GM21367 (cell line): ENCODE data around the gene VPS51.
"Not testable (repeated sequence)": the region's sequence is repeated elsewhere in the genome, so short reads cannot be mapped to it uniquely, and the experiment has no call there.

ENCODE experiments used
- ATAC-seq: cut with Tn5 transposase; IDR thresholded peaks from one replicate; pipeline ENCODE4 v1.9.1; 2021; ENCODE audit not compliant: unreplicated experiment

Gene VPS51

GRCh38 chr11:65118097-65118837 is 22.3 kb downstream of the VPS51 start:
- ATAC-seq: no peak

DNA sequence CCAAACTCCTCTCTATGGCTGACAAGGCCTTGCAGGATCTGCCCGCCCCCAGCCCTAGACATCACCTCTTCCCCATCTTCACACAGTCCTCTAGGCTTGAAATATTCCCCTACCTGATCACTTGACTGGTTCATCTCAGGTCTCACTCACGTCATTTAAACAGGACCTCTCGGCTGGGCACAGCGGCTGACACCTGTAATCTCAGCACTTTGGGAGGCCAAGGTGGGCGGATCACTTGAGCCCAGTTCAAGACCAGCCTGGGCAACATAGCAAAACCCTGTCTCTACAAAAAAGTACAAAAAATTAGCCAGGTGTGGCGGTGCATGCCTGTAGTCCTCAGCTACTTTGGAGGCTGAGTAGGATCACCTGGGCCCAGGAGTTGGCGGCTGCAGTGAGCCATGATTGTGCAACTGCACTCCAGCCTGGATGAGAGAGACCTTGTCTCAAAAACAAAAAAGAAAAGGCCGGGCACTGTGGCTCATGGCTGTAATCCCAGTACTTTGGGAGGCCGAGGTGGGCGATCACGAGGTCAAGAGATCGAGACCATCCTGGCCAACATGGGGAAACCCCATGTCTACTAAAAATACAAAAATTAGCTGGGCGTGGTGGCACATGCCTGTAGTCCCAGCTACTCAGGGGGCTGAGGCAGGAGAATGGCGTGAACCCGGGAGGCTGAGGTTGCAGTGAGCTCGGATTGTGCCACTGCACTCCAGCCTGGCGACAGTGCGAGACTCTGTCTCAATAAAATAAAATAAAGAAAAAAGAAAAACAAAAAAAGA is 23.1 kb downstream of the VPS51 start:
- not testable (repeated sequence) for ATAC-seq

- ATAC-seq: no peak
These were observed 23.6 kb downstream of the VPS51 start for GRCh38 chr11:65119670-65119995.

- ATAC-seq: no peak
These were observed 24.8 kb downstream of the VPS51 start for GRCh38 chr11:65120831-65121230.

DNA sequence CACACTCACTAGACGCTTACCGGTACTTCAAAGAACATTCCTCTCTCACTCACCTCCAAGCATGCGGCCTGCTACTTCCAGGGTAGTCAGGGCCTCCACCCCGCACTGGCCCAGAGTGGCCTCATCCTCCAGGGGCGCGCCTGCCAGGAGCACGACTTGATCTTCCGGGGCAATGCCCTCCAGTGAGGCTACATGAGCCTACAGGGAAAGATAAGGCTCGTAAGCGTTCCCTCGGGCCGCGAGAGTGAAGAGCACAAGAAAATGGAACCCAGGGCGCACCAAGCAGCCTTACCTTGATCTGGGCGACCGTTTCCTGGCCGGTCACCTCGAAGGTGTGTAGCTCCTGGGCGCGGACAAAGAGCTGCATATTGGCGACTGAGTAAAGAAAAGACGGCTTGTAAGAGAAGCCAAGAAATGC is 25.4 kb downstream of the VPS51 start:
- no peak for ATAC-seq

DNA sequence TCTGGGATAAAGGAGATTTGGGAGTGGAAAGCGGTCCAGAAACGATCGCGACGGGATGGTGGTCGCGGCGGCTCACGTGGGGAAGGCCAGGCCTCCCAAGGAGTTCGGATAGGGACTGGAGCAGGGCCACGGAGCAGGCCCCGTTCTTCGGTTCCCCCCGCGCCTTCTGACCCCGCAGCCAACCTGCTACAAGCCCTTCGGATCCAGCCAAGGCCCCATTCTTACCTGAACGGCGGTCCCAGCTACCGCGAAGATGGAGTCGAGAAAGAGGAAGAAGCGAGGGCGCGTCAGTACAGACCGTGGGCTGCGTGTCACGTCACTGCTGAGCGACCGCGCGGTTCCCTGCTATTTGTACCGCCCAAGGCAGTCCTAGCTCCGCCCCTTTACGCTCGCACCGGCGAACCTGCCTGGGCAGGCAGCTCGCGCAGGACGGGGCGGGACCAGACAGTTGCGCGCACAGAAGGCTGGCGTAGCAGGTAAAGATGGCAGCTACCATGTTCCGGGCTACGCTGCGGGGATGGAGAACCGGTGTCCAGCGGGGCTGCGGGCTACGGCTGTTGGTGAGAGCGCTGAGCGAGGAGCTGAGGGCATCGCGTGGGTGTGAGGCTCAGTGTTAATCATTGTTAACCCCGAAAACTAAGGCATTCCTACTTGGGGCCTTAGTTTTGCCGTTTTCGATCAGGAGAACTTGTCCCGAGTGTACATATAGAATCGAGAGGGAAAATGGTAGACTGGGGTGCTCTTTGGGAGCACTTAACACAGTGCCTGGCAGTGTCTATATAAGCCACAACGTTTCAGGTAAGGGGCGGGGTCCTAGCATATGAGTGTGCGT is 26.1 kb downstream of the VPS51 start, which contains the start of the genes FAU and MRPL49:
Gene FAU (minus strand): TSS at position 270 of the 832 bp plus-strand sequence. CDS start 321 bp downstream, outside the sequence.
Gene MRPL49 (plus strand): TSS at position 457 of the 832 bp plus-strand sequence. CDS start 26 bp downstream, at position 483.
- peak; percentile 48 for ATAC-seq

GRCh38 chr11:65124480-65125196 is 28.6 kb downstream of the VPS51 start:
- no peak for ATAC-seq

DNA sequence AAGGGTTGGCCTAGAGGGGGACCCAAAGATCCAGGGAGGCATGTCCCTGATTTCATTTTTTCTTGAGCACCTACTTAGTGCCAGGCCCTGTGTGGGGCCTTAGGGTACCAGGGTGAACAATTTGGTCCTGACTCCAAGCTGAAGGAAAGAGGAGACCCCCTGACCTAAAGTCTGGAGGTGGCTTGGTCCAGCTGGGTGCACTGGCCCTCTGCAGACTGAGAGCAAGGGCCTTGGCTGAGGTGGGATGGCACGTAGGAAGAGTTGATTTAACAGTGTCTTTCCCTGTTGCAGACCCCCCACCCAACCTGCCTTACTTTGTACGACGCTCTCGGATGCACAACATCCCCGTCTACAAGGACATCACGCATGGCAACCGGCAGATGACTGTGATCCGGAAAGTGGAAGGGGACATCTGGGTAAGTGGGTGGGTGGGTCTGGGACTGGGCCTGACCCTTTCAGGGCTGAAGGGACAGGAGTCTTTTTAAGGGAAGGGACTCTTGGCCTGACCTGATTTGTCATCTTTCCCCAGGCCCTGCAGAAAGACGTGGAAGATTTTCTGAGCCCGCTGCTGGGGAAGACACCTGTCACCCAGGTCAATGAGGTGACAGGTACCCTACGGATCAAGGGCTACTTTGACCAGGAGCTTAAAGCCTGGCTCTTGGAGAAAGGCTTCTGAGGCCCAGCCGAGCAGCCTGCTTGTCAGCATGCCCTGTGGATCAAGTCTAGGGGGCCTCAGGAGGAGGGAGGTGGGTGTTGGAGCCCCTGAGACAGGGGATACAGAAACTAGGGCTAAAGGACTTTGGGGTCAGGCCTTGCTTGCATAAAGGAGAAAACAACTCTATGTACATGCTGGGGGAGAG is 29.4 kb downstream of the VPS51 start:
- no peak for ATAC-seq

GRCh38 chr11:65126624-65127274 is 30.7 kb downstream of the VPS51 start:
- no peak for ATAC-seq

DNA sequence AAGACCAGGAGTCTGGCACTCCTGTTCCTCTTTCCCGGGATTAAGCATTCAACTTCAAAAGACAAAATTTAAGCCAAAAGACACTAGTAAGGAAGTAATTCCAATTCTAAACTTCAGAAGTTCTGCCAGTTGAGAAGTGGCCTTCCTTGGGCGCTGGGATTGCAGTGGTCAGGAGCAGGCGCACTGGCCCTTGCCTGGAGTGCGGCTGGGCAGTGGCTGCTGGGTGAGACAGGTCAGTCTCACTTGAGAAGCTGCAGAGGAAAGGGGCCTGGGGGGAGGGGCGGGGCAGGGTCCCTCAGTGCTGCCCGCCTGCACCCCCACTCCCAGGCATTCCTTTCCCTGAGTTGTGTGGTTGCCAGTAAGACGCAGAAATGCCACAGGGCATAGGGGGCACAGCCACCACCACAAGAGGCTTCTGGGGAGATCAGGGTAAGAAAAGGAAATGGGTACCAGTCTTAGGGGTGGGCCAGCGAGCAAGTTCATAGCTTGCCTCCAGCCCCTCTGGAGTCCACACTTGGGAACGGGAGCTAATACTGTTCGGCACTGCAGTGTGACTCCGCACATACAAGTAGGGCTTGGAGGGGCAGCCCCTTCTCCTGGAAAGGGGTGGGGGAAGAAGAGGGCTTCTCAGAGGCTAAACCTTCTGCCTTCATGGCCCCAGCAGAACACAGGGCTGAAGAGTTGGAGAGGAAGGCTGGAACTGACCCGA is 31.6 kb downstream of the VPS51 start:
- no peak for ATAC-seq

- no peak for ATAC-seq
These were observed 32.5 kb downstream of the VPS51 start for GRCh38 chr11:65128182-65129145.

DNA sequence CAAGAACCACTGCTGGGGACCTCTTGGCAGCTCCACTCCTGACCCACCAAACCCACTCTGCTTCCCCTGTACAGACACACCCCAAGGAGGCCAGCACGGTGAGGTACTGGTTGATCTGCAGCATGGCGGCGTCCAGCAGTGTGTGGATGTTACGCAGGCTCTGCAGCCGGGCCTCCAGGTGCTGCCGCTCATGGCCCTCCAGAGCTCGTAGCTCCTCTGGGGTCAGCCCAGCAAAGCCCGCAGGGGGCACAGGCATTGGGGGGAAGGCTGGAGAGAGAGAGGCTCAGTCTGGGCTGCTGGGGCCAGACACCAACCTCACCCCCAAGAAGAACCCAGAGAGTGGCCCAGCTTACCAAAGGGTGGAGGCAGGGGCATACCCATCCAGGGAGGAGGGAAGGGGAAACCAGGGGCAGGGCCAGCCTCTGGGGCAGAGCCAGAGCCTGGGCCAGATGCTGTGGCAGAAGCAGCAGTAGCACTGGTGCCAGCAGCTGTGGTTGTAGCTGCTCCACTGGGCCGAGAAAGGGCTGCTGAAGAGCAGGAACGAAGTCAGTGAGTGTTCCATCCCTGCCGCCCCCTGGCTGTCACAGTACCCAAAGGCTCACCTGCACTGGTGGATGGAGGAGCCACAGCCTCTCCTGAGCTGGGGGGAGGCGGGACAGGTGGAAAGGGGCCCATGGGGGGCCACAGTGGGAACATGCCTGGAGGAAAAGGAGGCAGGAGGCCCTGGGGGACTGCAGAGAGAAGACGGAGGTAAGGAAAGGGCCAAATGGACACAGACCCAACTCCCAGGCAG is 33.8 kb downstream of the VPS51 start:
- ATAC-seq: no peak

DNA sequence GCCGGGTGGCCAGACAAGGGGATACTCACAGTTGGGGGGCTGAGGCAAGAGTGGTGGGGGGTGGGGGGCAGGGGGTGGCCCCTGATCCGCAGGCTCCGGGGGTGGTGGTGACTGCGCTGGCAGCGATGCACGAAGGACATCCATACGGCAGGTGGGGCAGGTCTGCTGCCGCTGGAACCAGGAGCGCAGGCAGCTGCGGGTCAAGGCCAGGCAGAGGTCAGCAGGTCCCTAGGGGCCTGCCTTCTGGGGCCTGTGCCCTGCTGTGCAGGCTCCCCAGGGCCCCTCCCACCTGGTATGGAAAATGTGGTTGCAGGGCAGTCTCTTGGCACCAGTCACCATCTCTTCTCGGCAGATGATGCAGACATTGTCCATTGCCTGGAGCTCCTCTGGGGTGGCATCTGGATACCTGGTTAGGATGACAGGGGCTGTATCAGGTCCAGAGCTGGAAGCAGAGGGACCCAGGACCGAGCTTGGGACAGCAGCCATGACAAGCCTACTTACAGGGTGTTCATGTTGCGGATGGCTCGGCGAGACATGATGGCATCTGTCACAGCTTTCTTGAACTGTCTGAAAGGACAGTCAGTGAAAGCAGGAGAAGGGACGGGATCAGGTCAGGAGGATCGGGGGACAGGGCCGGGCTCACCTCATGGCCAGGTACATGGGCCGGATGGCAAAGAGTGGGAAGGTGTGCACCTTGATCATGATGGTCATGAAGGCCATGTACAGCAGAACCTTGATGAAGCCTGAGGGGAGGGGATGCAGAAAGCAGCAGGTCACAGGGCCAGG is 34.8 kb downstream of the VPS51 start:
- ATAC-seq: no peak

GRCh38 chr11:65131417-65131776 is 35.4 kb downstream of the VPS51 start:
- ATAC-seq: no peak

DNA sequence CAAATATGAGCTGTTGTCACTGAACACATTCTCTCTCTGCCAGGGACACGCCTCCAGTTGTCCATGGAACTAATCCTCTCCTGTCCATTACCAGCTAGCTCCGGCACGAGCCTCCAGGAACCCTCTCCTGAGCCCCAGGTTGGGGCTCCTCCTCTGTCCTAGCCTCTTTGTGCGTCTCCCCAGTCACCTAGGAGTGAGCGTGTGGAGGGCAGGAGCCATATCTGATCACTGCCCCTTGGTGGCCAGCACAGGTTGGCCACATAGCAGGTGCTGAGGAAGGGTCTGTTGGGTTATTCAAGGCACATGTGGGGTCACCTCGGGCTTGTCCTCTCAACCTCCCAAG is 35.9 kb downstream of the VPS51 start:
- ATAC-seq: no peak
